Stomach smooth muscle (tissue), 2 donors: ENCODE data around the gene CHST12.
"Not testable (repeated sequence)": the region's sequence is repeated elsewhere in the genome, so short reads cannot be mapped to it uniquely, and the experiment has no call there.

Experiments
- H3K27ac ChIP-seq: one replicate; pipeline ENCODE4 v1.7.0; 2013; ENCODE audit warnings: mild to moderate bottlenecking, low read length, inconsistent platforms
- H3K27me3 ChIP-seq, 2 donors: one replicate each; pipeline ENCODE4 v1.7.0; 2013; ENCODE audit warnings: low read length in 2 of 2; ENCODE audit not compliant: insufficient read depth in 2 of 2, control insufficient read depth in 1 of 2
- H3K36me3 ChIP-seq, 2 donors: one replicate each; pipeline ENCODE4 v1.7.0; 2013; ENCODE audit warnings: low read length in 2 of 2; ENCODE audit not compliant: control insufficient read depth in 2 of 2, insufficient read depth in 2 of 2
- H3K4me1 ChIP-seq: one replicate; pipeline ENCODE4 v1.7.0; 2013; ENCODE audit warnings: low read length; ENCODE audit not compliant: control insufficient read depth, insufficient read depth
- H3K4me3 ChIP-seq, 2 donors: one replicate each; pipeline ENCODE4 v1.7.0; 2013; ENCODE audit warnings: low read length in 2 of 2
- H3K9ac ChIP-seq, 2 donors: one replicate each; pipeline ENCODE4 v1.7.0; 2013; ENCODE audit warnings: low read length in 2 of 2, mild to moderate bottlenecking in 1 of 2
- H3K9me3 ChIP-seq, 2 donors: one replicate each; pipeline ENCODE4 v1.7.0; 2013; ENCODE audit warnings: low read length in 2 of 2; ENCODE audit not compliant: control insufficient read depth in 2 of 2
- donor health status: healthy.
- donor health status: Pancreatic carcinoma.

CHST12 gene

DNA sequence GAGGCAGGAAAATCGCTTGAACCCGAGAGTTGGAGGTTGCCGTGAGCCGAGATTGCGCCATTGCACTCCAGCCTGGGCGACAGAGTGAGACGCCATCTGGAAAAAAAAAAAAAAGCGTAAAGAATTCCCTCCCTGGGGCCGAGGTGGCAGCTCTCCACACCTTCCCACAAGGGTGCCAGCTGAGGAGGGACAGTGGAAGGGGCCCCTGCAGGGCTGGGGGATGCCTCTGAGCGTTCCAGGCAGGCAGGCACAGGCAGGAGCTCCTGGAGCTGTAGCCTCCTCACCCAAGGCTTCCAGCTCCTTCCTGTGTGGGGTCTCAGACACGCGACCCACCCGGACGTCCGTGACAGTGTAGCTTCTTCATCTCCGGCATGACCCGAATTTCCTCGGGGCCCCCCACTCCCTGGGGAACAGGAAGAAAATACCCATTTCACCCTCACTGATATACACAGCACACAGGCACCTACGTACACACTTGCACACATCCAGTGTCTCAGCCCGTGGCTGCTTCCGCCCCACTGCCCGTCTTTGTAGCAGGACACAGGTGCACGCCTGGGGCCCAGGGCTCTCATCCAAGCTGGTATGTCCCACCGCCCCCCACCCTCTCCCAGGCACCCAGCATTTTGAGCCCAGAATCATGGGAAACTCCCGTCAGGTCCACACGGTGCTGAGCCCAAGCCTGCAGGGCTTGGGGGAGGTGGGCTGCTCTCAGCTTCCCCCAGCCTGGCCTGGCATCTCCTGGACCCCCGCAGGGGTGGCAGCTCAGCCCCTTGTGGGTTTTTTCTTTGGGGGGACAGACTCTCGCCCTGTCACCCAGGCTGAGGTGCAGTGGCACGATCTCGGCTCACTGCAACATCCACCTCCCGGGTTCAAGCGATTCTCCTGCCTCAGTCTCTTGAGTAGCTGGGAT is 47.0 kb downstream of the CHST12 start:
- Histone ChIP-seq H3K4me1 (peaks cover 11% of the 10 kb centered on the region), H3K27me3 (no peaks in the 10 kb centered on the region), H3K4me3 (no peak overlapping the region), H3K9me3 (no peaks in the 10 kb centered on the region), H3K9ac (no peak overlapping the region), H3K36me3 (no peaks in the 10 kb centered on the region), H3K27ac (no peak overlapping the region)

DNA sequence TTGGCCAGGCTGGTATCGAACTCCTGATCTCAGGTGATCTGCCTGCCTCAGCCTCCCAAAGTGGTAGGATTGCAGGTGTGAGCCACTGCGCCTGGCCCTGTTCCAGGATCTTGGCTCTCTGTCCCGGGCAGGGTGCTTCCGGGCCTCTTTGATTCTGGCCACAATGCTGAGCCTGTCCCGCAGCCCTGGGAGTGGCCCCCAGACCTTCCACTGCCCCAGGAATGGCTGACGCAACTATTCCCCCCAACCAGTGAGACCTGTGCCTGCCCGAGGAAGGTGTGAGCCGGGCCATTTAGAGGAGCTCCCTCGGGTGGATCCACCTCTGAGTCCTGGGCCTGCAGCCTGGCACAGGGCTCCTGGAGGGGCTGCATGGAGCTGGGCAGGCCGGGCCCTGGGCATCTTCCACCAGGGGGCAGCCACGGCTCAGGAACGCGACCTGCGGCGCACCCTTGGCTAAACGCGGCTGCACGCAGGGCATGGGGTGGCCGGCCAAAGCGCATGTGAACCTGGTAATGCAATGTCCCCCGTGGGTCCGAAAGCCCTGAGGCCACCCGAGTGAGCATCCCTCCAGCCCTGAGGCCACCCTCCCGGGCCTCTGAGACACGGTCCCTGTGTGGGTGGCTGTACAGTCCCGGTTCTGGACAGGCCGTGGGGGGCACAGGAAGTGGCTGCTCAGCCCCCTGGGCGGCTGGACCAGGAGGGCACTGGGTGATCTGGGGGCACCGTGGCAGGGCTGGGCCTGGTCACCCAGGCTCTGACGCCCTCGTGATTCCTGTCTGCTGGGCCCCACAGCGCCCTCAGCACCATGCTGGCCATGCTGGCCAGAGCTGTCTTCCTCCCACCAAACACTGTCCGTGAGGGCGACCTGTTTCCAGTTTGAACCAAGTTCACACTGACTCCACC is 48.0 kb downstream of the CHST12 start:
- H3K9ac ChIP-seq: peak overlapping the region; percentile 13 to 27
- H3K27me3 ChIP-seq: no peaks in the 10 kb centered on the region
- H3K9me3 ChIP-seq: no peaks in the 10 kb centered on the region
- H3K27ac ChIP-seq: no peak overlapping the region
- H3K4me3 ChIP-seq: peak overlapping the region; percentile 44 to 73
- H3K4me1 ChIP-seq: peaks cover 11% of the 10 kb centered on the region
- H3K36me3 ChIP-seq: no peaks in the 10 kb centered on the region

DNA sequence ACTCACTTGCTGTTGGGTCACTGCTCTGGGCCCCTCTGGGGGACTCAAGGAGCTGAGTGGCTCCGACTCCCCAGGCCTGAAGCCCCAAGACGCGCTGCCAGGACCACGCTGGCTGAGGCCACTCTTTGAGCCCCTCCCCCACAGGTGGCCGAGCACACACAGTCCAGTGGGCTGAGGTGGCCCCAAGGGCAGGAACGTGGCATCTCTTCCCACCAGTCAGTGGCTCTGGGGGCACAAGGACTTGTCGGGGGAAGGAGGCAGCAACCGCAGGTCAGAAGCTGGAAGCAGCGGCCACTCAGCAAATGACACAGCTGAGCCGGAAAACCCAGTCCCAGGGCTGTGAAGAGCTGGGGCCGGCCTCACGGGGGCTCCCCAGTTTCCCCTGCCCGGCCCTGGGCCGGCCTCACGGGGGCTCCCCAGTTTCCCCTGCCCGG is 48.7 kb downstream of the CHST12 start:
- Histone ChIP-seq H3K36me3 (no peaks in the 10 kb centered on the region), H3K9me3 (no peaks in the 10 kb centered on the region), H3K4me3 (peak overlapping the region; percentile 44 to 73), H3K4me1 (peaks cover 11% of the 10 kb centered on the region), H3K27ac (no peak overlapping the region), H3K27me3 (no peaks in the 10 kb centered on the region), H3K9ac (peak overlapping the region in 1 of 2 donors; percentile 27)

- Histone ChIP-seq H3K9ac (no peak overlapping the region), H3K9me3 (no peaks in the 10 kb centered on the region), H3K27ac (no peak overlapping the region), H3K4me1 (peaks cover 11% of the 10 kb centered on the region), H3K4me3 (no peak overlapping the region), H3K27me3 (no peaks in the 10 kb centered on the region), H3K36me3 (no peaks in the 10 kb centered on the region)
Measured at GRCh38 chr7:2452643-2453270, 49.3 kb downstream of the CHST12 start.

- H3K27me3 ChIP-seq, H3K4me3 ChIP-seq, H3K9ac ChIP-seq, H3K9me3 ChIP-seq, H3K27ac ChIP-seq, H3K36me3 ChIP-seq: not testable (repeated sequence)
- peaks cover 11% of the 10 kb centered on the region for H3K4me1 ChIP-seq
Measured at GRCh38 chr7:2453849-2454248, 50.4 kb downstream of the CHST12 start.

DNA sequence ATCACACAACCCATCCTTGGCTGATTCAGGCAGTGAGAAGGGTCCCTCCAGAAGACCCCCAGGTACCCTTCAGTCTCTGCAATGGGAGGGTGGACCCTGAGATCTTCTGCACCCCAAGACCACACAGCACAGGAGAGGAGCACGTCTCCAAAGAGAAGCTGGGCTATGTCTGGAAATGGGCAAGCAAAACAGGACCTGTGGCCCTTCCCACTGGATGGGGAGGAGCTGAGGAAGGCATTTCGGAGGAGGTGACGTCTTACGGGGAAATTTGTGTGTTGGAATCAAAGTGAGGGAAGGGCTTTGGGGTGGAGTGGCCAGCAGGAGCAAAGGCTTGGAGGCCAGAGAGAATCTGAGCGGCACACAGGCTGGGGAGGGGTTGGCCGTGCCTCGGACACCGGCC is 56.3 kb downstream of the CHST12 start:
- Histone ChIP-seq H3K27ac (no peak overlapping the region), H3K9me3 (no peaks in the 10 kb centered on the region), H3K4me3 (no peak overlapping the region), H3K4me1 (no peaks in the 10 kb centered on the region), H3K36me3 (no peaks in the 10 kb centered on the region), H3K27me3 (no peaks in the 10 kb centered on the region), H3K9ac (no peak overlapping the region)

GRCh38 chr7:2460188-2460587 is 56.8 kb downstream of the CHST12 start:
- Histone ChIP-seq H3K9me3 (no peaks in the 10 kb centered on the region), H3K36me3 (no peaks in the 10 kb centered on the region), H3K27me3 (no peaks in the 10 kb centered on the region), H3K4me3 (no peak overlapping the region), H3K27ac (no peak overlapping the region), H3K4me1 (no peaks in the 10 kb centered on the region), H3K9ac (no peak overlapping the region)

DNA sequence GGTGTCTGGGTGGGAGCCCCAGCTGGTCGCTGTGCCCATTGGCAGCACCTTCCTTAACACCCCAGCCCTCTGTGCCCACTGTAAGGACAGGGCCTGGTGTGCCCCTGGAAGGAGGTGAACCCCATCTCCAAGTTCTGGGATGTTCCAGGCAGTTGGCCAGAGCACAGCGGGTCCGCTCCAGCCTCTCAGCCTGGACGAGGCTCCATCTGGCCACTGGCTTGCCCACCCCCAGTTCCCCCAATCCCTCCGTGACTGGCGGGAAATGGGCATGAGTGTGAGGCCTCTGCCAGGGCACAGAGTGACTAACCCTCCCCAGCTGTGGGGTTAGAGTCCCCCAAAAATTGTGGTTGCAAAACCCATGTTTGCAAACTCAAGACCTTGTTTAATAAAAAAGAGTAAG is 57.2 kb downstream of the CHST12 start:
- no peak overlapping the region for H3K4me3 ChIP-seq
- no peak overlapping the region for H3K9ac ChIP-seq
- no peaks in the 10 kb centered on the region for H3K4me1 ChIP-seq
- no peaks in the 10 kb centered on the region for H3K36me3 ChIP-seq
- H3K27me3 ChIP-seq: no peaks in the 10 kb centered on the region
- H3K9me3 ChIP-seq: no peaks in the 10 kb centered on the region
- no peak overlapping the region for H3K27ac ChIP-seq

DNA sequence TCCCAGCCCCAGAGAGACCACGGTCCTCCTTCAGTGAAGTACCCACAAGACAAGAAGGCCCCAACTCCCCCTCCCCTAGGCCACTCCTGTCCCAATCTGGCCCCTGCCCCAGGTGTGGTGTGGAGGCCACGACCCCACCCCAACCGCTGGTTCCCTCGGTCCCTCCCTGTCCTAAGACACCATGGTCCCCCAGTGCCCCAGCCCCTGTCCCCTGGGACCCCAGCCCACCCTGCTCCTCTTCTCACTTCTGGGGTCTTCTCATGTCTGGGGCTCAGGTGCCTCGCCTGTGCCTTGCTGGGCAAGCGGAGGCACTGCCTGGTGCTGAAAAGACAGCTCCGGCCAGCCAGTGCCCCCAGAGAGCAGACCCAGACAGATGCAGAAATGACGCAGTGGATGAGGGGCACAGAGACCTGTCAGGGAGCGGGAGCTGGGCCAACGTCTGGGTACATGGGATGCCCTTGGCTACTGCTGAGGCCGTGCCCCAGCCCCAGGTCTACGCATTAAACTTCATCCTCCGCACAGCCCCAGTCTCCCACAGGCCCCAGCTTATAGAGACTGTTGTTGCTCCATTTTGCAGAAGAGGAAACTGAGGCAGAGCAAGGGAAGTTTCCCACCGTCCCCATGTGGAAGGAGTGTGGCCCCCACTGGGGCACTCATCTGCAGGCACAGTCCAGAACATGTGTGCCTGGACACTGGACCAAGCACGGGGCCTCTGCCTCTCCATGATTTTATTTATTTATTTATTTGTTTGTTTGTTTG is 58.0 kb downstream of the CHST12 start:
- H3K9me3 ChIP-seq: no peaks in the 10 kb centered on the region
- no peak overlapping the region for H3K9ac ChIP-seq
- no peaks in the 10 kb centered on the region for H3K36me3 ChIP-seq
- H3K4me3 ChIP-seq: no peak overlapping the region
- H3K27ac ChIP-seq: no peak overlapping the region
- no peaks in the 10 kb centered on the region for H3K4me1 ChIP-seq
- no peaks in the 10 kb centered on the region for H3K27me3 ChIP-seq

DNA sequence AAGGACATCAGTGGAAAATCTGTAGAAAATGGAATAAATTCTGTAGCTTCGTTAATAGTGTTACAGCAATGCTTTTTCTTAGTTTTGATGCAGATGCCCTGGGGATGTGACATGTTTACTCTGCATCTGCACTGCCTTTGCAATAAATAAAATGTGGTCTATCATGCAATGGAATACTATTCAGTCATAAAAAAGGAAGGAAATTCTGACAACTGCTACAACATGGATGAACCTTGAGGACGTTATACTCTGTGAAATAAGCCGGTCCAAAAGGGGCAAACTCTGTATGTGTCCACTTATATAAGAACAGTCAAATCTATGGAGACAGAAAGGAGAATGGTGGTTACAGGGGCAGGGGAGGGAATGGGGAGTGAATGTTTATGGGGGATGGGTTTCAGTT is 59.3 kb downstream of the CHST12 start:
- Histone ChIP-seq H3K4me1 (no peaks in the 10 kb centered on the region), H3K36me3 (no peaks in the 10 kb centered on the region), H3K4me3 (no peak overlapping the region), H3K9ac (no peak overlapping the region), H3K27ac (no peak overlapping the region), H3K27me3 (no peaks in the 10 kb centered on the region), H3K9me3 (no peaks in the 10 kb centered on the region)
